PC-9 (cell line): ENCODE results near the gene LAMB4.

Source experiments
- EZH2 ChIP-seq: fragments of 200-600 bp; sonication (generic); IDR thresholded peaks from 2 replicates; pipeline ENCODE4 v1.8.0; 2017; ENCODE audit warnings: antibody characterized with exemption, low read depth
- TF ChIP-seq, protein P1 (sequence below): fragments of 200-600 bp; sonication (generic); conservative IDR thresholded peaks from 2 replicates; pipeline ENCODE4 v1.6.1; 2017; ENCODE audit warnings: mixed run types, antibody characterized with exemption, mild to moderate bottlenecking, moderate library complexity

DNA sequence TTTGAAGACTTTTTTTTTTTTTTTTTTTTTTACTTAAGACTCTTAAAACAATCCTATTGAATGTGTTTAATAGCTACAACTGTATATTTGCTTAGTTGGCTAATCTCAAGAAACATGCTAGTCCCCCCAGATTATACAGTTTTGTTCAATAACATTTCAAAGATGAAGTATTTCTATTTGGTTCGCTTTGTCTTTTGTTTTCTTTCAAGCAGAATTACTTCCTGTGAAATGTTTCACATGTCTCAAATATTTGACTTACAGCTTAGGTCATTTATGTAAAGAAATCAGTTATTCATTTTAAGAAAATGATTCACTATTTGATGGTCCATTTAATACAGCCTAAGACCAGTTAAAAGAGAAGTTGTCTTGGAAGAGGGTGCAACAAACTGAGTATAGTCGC is 114.4 kb downstream of the LAMB4 start:
- TF ChIP-seq EZH2: no peak
- TF ChIP-seq, protein P1, sequence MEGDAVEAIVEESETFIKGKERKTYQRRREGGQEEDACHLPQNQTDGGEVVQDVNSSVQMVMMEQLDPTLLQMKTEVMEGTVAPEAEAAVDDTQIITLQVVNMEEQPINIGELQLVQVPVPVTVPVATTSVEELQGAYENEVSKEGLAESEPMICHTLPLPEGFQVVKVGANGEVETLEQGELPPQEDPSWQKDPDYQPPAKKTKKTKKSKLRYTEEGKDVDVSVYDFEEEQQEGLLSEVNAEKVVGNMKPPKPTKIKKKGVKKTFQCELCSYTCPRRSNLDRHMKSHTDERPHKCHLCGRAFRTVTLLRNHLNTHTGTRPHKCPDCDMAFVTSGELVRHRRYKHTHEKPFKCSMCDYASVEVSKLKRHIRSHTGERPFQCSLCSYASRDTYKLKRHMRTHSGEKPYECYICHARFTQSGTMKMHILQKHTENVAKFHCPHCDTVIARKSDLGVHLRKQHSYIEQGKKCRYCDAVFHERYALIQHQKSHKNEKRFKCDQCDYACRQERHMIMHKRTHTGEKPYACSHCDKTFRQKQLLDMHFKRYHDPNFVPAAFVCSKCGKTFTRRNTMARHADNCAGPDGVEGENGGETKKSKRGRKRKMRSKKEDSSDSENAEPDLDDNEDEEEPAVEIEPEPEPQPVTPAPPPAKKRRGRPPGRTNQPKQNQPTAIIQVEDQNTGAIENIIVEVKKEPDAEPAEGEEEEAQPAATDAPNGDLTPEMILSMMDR: no peak
